ENCODE data around the gene IQGAP3.

DNA sequence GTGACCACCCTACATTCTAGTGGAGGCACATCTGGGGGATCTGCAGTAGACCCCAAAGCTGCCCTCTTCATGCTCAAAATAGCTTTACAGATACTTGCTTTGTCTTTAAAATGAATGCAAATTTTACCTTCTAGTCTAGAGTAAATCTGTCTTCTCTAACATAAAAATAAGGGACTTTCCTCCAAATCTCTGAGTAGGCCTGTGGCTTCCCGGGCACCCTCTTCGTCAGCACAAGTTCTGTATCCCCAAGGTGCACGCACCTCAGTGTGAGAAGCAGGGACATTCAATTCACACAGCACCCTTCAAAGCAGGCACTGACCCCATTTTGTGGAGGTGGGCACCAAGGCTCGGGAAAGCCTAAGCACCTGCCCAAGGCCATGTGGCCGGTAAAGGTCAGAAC is 90.8 kb downstream of the IQGAP3 start:
- no peak for TF ChIP-seq TAF1 (IDR thresholded peaks at IDR 0.05; ENCODE audit: borderline replicate concordance, low read depth, low read length)
- TF ChIP-seq POLR2A (IDR thresholded peaks at IDR 0.05; ENCODE audit: low read depth, low read length) = no peak; the same call in 1 of the 2 replicates

Measured in GM12892 (cell line).